HPDE6-E6E7 (cell line): ENCODE measurements around the gene CPA5.
"Not testable (repeated sequence)": the region's sequence is repeated elsewhere in the genome, so short reads cannot be mapped to it uniquely, and the experiment has no call there.

ENCODE experiments used
- DNase-seq: peaks from one replicate; pipeline ENCODE4 v3.0.0; 2011; ENCODE audit warnings: missing footprints; ENCODE audit errors: extremely low spot score

CPA5 gene, protein sequence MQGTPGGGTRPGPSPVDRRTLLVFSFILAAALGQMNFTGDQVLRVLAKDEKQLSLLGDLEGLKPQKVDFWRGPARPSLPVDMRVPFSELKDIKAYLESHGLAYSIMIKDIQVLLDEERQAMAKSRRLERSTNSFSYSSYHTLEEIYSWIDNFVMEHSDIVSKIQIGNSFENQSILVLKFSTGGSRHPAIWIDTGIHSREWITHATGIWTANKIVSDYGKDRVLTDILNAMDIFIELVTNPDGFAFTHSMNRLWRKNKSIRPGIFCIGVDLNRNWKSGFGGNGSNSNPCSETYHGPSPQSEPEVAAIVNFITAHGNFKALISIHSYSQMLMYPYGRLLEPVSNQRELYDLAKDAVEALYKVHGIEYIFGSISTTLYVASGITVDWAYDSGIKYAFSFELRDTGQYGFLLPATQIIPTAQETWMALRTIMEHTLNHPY

DNA sequence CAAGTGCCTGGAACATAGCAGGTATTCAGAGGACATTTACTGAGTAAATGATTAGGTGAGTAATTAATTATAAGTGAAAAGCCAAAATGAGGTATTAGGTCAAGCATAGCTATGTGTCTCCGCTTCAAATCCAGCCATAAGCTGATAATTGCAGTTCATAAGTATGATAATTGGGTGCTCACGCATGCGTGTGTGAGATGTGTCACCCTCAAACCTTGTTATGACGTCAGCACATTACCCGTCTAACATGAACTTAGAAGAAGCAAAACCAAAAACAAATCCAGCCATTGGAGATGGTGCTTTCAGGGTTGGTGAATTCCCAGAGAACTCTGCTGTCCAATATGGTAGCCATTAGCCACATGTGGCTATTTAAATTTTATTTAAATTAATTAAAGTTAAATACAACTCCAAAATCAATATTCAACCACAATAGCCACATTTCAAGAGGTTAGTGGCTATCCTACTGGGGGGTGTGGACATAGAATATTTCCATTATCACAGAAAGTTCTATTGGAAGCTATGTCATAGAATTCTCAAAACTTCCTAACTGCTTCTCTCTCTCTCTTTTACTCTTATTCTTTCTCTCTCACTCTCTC is at the start of gene CPA5:
Gene CPA5 (plus strand): TSS at position 546 of the 596 bp plus-strand sequence. CDS start 1,670 bp downstream, outside the sequence.
- no peak for DNase-seq

DNA sequence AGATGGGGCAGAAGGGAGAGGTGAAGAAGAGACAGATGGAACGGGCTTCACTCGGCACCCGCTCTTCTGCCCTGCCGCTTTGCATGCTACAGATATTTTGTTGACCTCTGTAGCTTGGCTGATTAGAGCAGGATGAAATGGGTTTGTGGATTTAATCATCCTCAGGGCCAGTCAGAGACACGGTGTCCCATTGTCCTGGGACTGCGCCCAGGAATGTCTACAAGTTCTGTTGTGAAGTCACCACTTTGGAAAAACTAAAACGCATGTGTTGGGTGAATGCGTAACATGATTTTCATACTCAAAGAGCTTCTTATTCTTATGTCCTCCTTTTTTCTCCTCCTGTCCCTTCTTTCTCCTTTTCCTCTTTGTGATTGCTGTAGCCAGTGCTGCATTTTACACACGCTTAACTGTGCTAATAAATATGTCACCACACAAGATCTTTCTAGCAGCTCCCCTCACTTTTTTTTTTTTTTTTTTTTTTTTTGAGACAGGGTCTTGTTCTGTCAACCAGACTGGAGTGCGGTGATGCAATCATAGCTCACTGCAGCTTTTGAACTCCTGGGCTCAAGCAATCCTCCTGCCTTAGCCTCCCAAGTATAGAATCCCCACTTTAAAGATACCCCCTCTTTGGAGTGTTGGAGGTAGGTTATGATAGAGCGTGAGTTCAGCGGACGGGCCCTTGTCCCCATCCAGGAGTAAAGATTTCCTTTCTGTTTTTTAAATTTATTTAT is 48.2 kb upstream of the CPA5 start:
- DNase-seq = no peak

DNA sequence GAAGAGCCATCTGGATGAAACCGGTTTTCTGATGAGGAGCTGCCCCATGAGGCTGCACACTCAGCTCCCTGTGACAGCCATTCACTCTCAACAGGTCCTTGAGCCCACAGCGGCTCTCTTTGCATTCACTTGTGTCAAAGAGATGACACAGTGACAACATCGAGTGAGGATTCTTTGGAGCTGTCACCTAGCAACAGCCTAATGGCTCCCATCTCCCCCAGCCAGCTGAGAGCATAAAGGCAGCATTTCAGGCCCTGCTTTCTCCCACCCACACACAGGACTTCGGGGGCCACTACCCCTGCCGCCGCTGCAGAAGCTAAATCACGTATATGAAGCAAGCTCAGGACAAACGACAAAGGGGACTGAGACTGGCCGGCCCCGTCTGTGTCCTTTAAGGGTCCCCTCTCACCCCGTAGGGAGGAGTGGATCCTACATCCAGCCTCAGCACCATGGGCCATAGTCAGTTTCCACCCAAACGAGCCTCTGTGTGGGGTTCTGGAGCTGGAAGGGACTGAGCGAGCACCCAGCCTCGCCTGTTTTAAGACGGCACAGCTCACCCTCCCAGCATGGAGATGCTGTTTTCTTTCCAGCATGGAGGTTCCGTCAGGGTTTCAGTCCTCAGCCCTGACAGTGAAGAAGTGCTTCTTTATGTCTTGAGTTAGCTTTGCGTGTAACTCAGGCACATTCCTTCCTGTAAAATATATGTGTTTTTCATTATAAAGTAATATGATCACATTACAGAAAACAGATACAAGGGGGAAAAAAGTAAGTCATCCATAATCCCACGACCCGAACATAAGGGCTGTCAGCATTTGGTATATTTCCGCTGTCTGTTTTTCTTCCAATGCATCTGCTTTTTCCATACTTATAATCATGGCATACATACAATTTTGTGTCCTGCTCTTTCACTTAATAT is 46.7 kb upstream of the CPA5 start:
- DNase-seq = no peak

DNA sequence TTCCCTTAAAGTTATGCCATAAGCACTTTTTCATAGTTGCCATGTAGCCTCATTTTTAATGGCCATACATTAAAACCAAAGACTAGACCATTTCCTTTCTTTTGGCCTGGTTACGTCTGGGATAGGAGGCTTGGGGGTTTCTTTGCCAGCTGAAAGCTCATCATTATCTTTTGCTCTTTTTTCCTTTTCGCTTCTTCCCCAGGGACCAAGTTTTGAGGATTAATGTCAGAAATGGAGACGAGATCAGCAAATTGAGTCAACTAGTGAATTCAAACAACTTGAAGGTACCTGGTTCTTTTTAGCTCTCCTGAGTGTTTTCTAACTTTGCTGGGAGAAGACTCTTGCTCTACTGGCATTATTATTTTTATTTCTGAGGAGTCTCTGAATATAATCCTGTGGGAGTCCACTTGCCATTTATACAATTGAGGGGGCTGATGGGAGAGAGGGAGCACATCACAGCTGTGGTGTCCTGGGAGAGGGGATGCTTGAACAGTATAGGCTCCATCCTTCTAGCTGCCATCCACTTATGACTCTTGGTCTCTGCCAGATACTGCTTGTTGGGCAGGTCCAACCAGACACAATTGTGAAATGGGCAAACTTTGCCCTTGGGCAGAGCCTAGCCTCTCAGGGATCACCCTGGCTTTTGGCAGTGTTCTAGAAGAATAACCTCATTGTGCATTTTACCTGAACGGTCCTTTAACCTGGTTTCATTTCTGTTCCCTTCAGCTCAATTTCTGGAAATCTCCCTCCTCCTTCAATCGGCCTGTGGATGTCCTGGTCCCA is 45.9 kb upstream of the CPA5 start:
- DNase-seq = no peak

- no peak for DNase-seq
These were observed 44.8 kb upstream of the CPA5 start for GRCh38 chr7:130299866-130300265.

GRCh38 chr7:130301501-130302020 is 43.1 kb upstream of the CPA5 start:
- no peak for DNase-seq

- no peak for DNase-seq
These were observed 42.0 kb upstream of the CPA5 start for GRCh38 chr7:130302649-130303048.

GRCh38 chr7:130303127-130303526 is 41.5 kb upstream of the CPA5 start:
- no peak for DNase-seq

GRCh38 chr7:130303551-130303950 is 41.1 kb upstream of the CPA5 start:
- no peak for DNase-seq

DNA sequence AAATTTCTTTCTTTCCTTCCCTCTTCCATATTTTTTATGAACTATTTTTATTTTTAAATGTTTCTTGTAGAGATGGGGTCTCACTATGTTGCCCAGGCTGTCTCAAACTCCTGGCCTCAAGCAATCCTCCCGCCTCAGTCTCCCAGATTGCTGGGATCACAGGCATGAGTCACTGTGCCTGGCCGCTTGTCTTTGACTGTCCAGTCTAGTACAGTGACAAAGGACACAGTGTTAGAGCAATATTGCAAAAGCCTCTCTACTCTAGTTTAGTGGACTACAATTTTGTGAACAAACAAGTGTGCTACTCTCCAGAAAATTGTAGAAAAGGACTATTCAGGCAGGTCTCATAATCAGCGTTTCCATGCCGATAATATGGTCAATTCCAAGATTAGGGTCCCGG is 40.6 kb upstream of the CPA5 start:
- no peak for DNase-seq

GRCh38 chr7:130304878-130305277 is 39.7 kb upstream of the CPA5 start:
- DNase-seq = no peak

- DNase-seq = no peak
These were observed 39.1 kb upstream of the CPA5 start for GRCh38 chr7:130305433-130306042.

GRCh38 chr7:130309986-130310385 is 34.6 kb upstream of the CPA5 start:
- DNase-seq = no peak

DNA sequence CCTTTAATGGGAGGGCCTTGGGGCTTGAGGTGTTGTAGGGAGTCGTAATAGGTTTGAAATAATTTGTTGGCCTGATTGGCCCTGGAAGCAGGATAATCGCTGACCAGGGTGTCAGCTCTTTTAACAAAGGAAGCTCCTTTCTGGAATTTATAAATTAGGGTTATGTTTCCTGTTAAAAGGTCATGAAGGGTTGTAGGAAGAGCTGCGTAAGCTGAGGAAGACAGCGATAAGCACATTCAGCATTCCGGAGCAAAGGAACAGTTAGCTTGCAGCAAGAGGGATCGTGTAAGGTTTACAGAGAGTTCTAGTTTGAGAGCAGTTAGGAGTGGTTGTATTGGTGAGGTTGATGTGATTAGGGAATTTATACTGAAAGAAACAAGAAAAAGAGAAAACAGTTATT is 30.3 kb upstream of the CPA5 start:
- DNase-seq = no peak

DNA sequence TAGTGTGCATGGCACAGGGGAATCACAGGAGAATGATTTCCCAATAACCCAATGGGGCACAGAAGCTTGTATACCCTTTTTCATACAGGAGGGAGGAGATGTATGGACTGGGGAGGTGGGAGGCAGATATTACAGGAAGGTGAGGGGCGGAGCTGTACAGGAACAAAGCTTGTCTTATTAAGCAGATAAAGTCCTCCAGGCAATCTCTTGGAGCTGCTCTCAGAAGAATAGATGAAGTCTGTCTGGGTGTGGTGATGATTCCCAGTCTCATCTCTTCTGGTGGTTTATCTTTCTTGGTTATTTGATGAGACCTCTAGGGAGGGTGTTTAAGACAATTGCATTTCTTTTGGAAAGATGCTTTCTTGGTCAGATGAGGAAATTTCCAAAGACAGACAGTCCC is 25.1 kb upstream of the CPA5 start:
- DNase-seq = no peak

GRCh38 chr7:130321542-130322229 is 22.9 kb upstream of the CPA5 start:
- not testable (repeated sequence) for DNase-seq

- peak; percentile 41 for DNase-seq
These were observed 22.0 kb upstream of the CPA5 start for GRCh38 chr7:130322615-130323014.

GRCh38 chr7:130324306-130324943 is 20.2 kb upstream of the CPA5 start:
- DNase-seq = no peak

DNA sequence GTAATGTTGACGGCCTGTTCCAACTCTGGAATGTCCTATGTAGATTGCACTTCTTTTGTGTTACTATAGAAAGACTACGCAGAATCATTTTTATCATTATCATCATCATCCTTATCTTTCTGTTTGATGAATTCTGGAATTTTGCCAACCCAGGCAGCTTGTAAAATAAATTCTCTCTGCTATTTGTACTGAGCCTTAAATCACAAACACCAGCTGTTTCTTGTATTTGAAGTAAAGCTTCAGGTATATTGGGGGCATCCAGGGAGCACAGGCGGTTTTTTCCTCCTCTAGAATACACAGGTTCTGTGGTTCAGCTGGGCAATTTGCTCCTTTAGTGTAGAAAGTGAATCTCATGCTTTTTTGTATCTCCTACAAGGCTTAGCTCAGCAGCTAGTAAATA is 14.9 kb upstream of the CPA5 start:
- no peak for DNase-seq
